A549 (cell line): ENCODE results near the gene CFD.

Experiments used
- CHD2 ChIP-seq: fragments of 150-350 bp; IDR thresholded peaks from 2 replicates; pipeline ENCODE4 v1.6.1; 2014; ENCODE audit warnings: low read length; ENCODE audit not compliant: partially characterized antibody
- CTCF ChIP-seq: fragments of >200 bp; sonication (Bioruptor Twin); formaldehyde crosslinking; IDR thresholded peaks from 3 replicates; pipeline ENCODE4 v1.5.1; 2016
- EHMT2 ChIP-seq: fragments of 200-600 bp; sonication (generic); IDR thresholded peaks from 2 replicates; pipeline ENCODE4 v1.6.1; 2016; ENCODE audit warnings: antibody characterized with exemption, low read depth, mild to moderate bottlenecking, moderate library complexity
- EP300 ChIP-seq, 2 experiments: fragments of >200 bp; sonication (Bioruptor Twin); formaldehyde crosslinking; IDR thresholded peaks; 2 replicates in 1 of 2; 3 replicates in 1 of 2; pipeline ENCODE4 v1.6.1; 2016 to 2017
- HES2 ChIP-seq: fragments of >200 bp; sonication (Bioruptor Twin); formaldehyde crosslinking; IDR thresholded peaks from 2 replicates; pipeline ENCODE4 v1.6.1; 2016
- JUNB ChIP-seq: fragments of >200 bp; sonication (Bioruptor Twin); formaldehyde crosslinking; IDR thresholded peaks from 2 replicates; pipeline ENCODE4 v1.6.1; 2016
- MAFK ChIP-seq: fragments of 450-650 bp; IDR thresholded peaks from 2 replicates; pipeline ENCODE4 v1.6.1; 2014; ENCODE audit not compliant: partially characterized antibody
- MAX ChIP-seq: IDR thresholded peaks from 2 replicates; pipeline ENCODE4 v1.6.1; 2012
- POLR2A ChIP-seq: IDR thresholded peaks from 2 replicates; pipeline ENCODE4 v1.6.1; 2012; ENCODE audit warnings: mild to moderate bottlenecking, low read length
- REST ChIP-seq: fragments of 200-600 bp; sonication (generic); IDR thresholded peaks from 2 replicates; pipeline ENCODE4 v1.6.1; 2016; ENCODE audit warnings: antibody characterized with exemption, mild to moderate bottlenecking, moderate library complexity
- RFX5 ChIP-seq: fragments of 450-650 bp; IDR thresholded peaks from 2 replicates; pipeline ENCODE4 v1.7.1; 2014; ENCODE audit warnings: antibody characterized with exemption, mild to moderate bottlenecking, moderate library complexity
- SMC3 ChIP-seq: fragments of >200 bp; sonication (Bioruptor Twin); formaldehyde crosslinking; IDR thresholded peaks from 3 replicates; pipeline ENCODE4 v1.6.1; 2018; ENCODE audit warnings: inconsistent platforms
- USF2 ChIP-seq: fragments of 450-650 bp; IDR thresholded peaks from 2 replicates; pipeline ENCODE4 v1.6.1; 2014; ENCODE audit warnings: antibody characterized with exemption

- TF ChIP-seq SMC3 (no peak), EHMT2 (no peak), CTCF (no peak), MAFK (no peak), HES2 (no peak), POLR2A (no peak), JUNB (no peak), REST (no peak), USF2 (no peak), EP300 (IDR thresholded peaks at IDR 0.05) (no peak), RFX5 (no peak), MAX (no peak), CHD2 (no peak)
These were observed 14.9 kb upstream of the CFD start for GRCh38 chr19:844546-844971.
